Thoracic aorta (tissue), 2 donors: ENCODE data around the gene FAM171A1. TPM values are rescaled to one million over a fixed set of nuclear protein-coding genes. Genes with fewer than 3 reads are reported as not detected.
"Not testable (repeated sequence)": the region's sequence is repeated elsewhere in the genome, so short reads cannot be mapped to it uniquely, and the experiment has no call there.

ENCODE experiments used
- ATAC-seq: fragments of 150-250 bp; one replicate; pipeline ENCODE4 v1.8.0; 2017; ENCODE audit warnings: low read depth; ENCODE audit not compliant: insufficient number of reproducible peaks, low FRiP score
- DNase-seq: peaks from one replicate; pipeline ENCODE4 v3.0.0-alpha.2; 2020; ENCODE audit warnings: low spot score
- H3K27ac ChIP-seq, 2 donors: fragments of 200-600 bp; sonication (generic); 1 replicate in 1 of 2; 2 replicates in 1 of 2; pipeline ENCODE4 v1.5.1; 2016; ENCODE audit warnings: mild to moderate bottlenecking in 2 of 2, moderate library complexity in 2 of 2
- H3K27me3 ChIP-seq: fragments of 200-600 bp; sonication (generic); replicated peaks from 2 replicates; pipeline ENCODE4 v1.6.0; 2016; ENCODE audit warnings: mild to moderate bottlenecking; ENCODE audit not compliant: insufficient read depth
- H3K36me3 ChIP-seq: fragments of 200-600 bp; sonication (generic); one replicate; pipeline ENCODE4 v1.5.1; 2016
- H3K4me1 ChIP-seq, 2 donors: fragments of 200-600 bp; sonication (generic); 1 replicate in 1 of 2; 2 replicates in 1 of 2; pipeline versions ENCODE4 v1.5.1 to v1.6.0; 2016; ENCODE audit warnings: low read depth in 2 of 2, mild to moderate bottlenecking in 1 of 2; ENCODE audit not compliant: control insufficient read depth in 1 of 2
- H3K4me3 ChIP-seq: fragments of 200-600 bp; sonication (generic); 2 replicates; pipeline ENCODE4 v1.5.1; 2016; ENCODE audit warnings: mild to moderate bottlenecking
- H3K9me3 ChIP-seq: fragments of 200-600 bp; sonication (generic); 2 replicates; pipeline ENCODE4 v1.5.1; 2016
- CTCF ChIP-seq: fragments of 200-600 bp; sonication (generic); IDR thresholded peaks from one replicate; pipeline ENCODE4 v1.5.1; 2019; ENCODE audit warnings: antibody characterized with exemption
- total RNA-seq, 2 donors: library from RNA; depleted of rRNA; stranded (reverse); fragments of >200 nt; gene quantifications; one replicate each; pipeline versions ENCODE4 v1.1.0 to v1.2.3, GENCODE V29; 2016

The FAM171A1 gene
- total RNA-seq, 2 donors from 2014 or later, result 14.8 to 28.7 TPM

GRCh38 chr10:15280462-15280861 lies 90.6 kb downstream of the FAM171A1 start:
- Histone ChIP-seq H3K36me3 (no peaks in the 10 kb centered on the region), H3K27ac (no peak overlapping the region), H3K27me3 (no peaks in the 10 kb centered on the region), H3K4me1 (no peaks in the 10 kb centered on the region), H3K9me3 (no peaks in the 10 kb centered on the region), H3K4me3 (no peak overlapping the region)
- DNase-seq (no peak), ATAC-seq (no peak)
- no peak for TF ChIP-seq CTCF

GRCh38 chr10:15279236-15279635 lies 91.9 kb downstream of the FAM171A1 start:
- TF ChIP-seq CTCF, result no peak
- Histone ChIP-seq H3K27ac (no peak overlapping the region), H3K36me3 (no peaks in the 10 kb centered on the region)

GRCh38 chr10:15278786-15279185 lies 92.3 kb downstream of the FAM171A1 start:
- no peak for DNase-seq
- ATAC-seq, result no peak
- no peak for TF ChIP-seq CTCF
- Histone ChIP-seq H3K36me3 (no peaks in the 10 kb centered on the region), H3K27ac (no peak overlapping the region), H3K9me3 (no peaks in the 10 kb centered on the region), H3K4me1 (no peaks in the 10 kb centered on the region), H3K4me3 (no peak overlapping the region), H3K27me3 (no peaks in the 10 kb centered on the region)

More at GRCh38 chr10:15279236-15279635, 91.9 kb downstream of the FAM171A1 start:
- Histone ChIP-seq H3K9me3 (no peaks in the 10 kb centered on the region), H3K4me1 (no peaks in the 10 kb centered on the region), H3K27me3 (no peaks in the 10 kb centered on the region), H3K4me3 (no peak overlapping the region)
- DNase-seq, result no peak
- ATAC-seq, result no peak

GRCh38 chr10:15276039-15276438 lies 95.0 kb downstream of the FAM171A1 start:
- not testable (repeated sequence) for DNase-seq, H3K27ac ChIP-seq, ATAC-seq, H3K27me3 ChIP-seq, H3K4me1 ChIP-seq, H3K9me3 ChIP-seq, H3K4me3 ChIP-seq, H3K36me3 ChIP-seq

GRCh38 chr10:15269838-15270237 lies 101.3 kb downstream of the FAM171A1 start:
- not testable (repeated sequence) for H3K4me3 ChIP-seq, H3K4me1 ChIP-seq, H3K27me3 ChIP-seq, H3K9me3 ChIP-seq, ATAC-seq, DNase-seq, H3K36me3 ChIP-seq, H3K27ac ChIP-seq

- DNase-seq, result no peak
- ATAC-seq, result no peak
- Histone ChIP-seq H3K4me3 (no peak overlapping the region), H3K9me3 (peaks cover 4% of the 10 kb centered on the region), H3K4me1 (no peaks in the 10 kb centered on the region), H3K27me3 (no peaks in the 10 kb centered on the region), H3K36me3 (no peaks in the 10 kb centered on the region), H3K27ac (no peak overlapping the region)
- TF ChIP-seq CTCF, result no peak
Measured at GRCh38 chr10:15267496-15267895, 103.6 kb downstream of the FAM171A1 start.
